IPS-20b (cell line): ENCODE measurements around the gene KRTAP25-1.

Experiments
- H3K27ac ChIP-seq: one replicate; pipeline ENCODE4 v1.5.1; 2013; ENCODE audit warnings: low read length
- H3K27me3 ChIP-seq: 2 replicates; pipeline ENCODE4 v1.6.1; 2013; ENCODE audit warnings: mild to moderate bottlenecking, low read length, inconsistent platforms; ENCODE audit not compliant: insufficient read depth
- H3K36me3 ChIP-seq: 2 replicates; pipeline ENCODE4 v1.6.1; 2013; ENCODE audit warnings: low read depth, mild to moderate bottlenecking, inconsistent platforms, low read length, moderate library complexity; ENCODE audit not compliant: insufficient read depth
- H3K4me1 ChIP-seq: 2 replicates; pipeline ENCODE4 v1.6.1; 2013; ENCODE audit warnings: mild to moderate bottlenecking, control low read depth, inconsistent platforms, low read length, moderate library complexity; ENCODE audit not compliant: insufficient read depth
- H3K4me3 ChIP-seq: 2 replicates; pipeline ENCODE4 v1.5.1; 2013; ENCODE audit warnings: mild to moderate bottlenecking, low read length, inconsistent platforms
- H3K9ac ChIP-seq: 2 replicates; pipeline ENCODE4 v1.6.1; 2013; ENCODE audit warnings: low read depth, mild to moderate bottlenecking, inconsistent platforms, low read length, moderate library complexity
- H3K9me3 ChIP-seq: 2 replicates; pipeline ENCODE4 v1.6.1; 2013; ENCODE audit warnings: mild to moderate bottlenecking, low read depth, low read length, inconsistent platforms; ENCODE audit not compliant: insufficient read depth

The KRTAP25-1 gene

GRCh38 chr21:30245061-30245460 lies 44.3 kb downstream of the KRTAP25-1 start:
- no peaks in the 10 kb centered on the region for H3K4me1 ChIP-seq
- no peak overlapping the region for H3K9ac ChIP-seq
- H3K27ac ChIP-seq, result no peak overlapping the region
- no peaks in the 10 kb centered on the region for H3K9me3 ChIP-seq
- H3K36me3 ChIP-seq, result no peaks in the 10 kb centered on the region
- no peaks in the 10 kb centered on the region for H3K27me3 ChIP-seq
- H3K4me3 ChIP-seq, result no peak overlapping the region

DNA sequence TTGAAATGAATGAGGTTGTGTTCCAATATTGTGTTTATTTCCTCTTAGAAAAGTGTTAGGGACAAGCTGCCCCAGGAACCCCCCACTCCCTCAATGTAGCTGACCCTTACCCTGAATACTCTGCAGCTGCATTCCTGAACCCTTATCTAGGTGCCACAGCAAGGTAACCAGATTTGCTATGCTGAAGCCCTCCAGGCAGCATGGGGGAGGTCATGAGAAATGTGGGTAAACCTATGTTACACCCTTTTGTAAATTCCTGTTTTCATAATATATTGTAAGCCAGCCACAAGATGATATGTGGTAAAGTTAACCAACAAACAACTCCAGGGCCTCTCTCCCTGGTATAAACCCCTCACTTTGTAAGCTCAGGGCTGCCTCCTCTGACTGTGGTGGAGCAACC lies 45.6 kb downstream of the KRTAP25-1 start:
- Histone ChIP-seq H3K4me3 (no peak overlapping the region), H3K4me1 (no peaks in the 10 kb centered on the region), H3K36me3 (no peaks in the 10 kb centered on the region), H3K27ac (no peak overlapping the region), H3K9me3 (no peaks in the 10 kb centered on the region), H3K27me3 (no peaks in the 10 kb centered on the region), H3K9ac (no peak overlapping the region)

DNA sequence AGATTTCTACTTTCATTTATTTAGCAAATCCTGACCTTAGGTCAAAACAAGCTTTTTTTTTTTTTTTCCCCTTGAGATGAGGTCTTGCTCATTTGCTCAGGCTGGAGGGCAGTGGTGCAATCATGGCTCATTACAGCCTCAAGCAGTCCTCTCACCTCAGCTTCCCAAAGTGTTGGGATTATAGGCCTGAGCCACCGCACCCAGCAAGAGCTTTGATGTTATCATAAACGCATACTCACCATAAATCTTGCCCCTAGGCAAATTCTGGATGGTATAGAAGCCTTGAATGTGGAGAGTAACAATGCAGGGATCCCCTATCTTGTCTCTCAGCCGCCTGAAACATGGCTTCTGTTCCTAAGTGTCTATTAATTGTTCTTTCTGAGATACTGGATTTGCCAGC lies 48.7 kb downstream of the KRTAP25-1 start:
- H3K9me3 ChIP-seq, result no peaks in the 10 kb centered on the region
- H3K36me3 ChIP-seq, result no peaks in the 10 kb centered on the region
- H3K4me1 ChIP-seq, result no peaks in the 10 kb centered on the region
- H3K27ac ChIP-seq, result no peak overlapping the region
- no peak overlapping the region for H3K9ac ChIP-seq
- no peaks in the 10 kb centered on the region for H3K27me3 ChIP-seq
- H3K4me3 ChIP-seq, result no peak overlapping the region
